Middle frontal gyrus (tissue), 1 donor: Measurements from ENCODE around the gene ZNF254.
"Not testable (repeated sequence)": the region's sequence is repeated elsewhere in the genome, so short reads cannot be mapped to it uniquely, and the experiment has no call there.

Experiments
- DNase-seq: peaks from one replicate; pipeline ENCODE4 v3.0.0-alpha.2; 2015; ENCODE audit warnings: low spot score; ENCODE audit errors: extremely low spot score

Gene ZNF254

DNA sequence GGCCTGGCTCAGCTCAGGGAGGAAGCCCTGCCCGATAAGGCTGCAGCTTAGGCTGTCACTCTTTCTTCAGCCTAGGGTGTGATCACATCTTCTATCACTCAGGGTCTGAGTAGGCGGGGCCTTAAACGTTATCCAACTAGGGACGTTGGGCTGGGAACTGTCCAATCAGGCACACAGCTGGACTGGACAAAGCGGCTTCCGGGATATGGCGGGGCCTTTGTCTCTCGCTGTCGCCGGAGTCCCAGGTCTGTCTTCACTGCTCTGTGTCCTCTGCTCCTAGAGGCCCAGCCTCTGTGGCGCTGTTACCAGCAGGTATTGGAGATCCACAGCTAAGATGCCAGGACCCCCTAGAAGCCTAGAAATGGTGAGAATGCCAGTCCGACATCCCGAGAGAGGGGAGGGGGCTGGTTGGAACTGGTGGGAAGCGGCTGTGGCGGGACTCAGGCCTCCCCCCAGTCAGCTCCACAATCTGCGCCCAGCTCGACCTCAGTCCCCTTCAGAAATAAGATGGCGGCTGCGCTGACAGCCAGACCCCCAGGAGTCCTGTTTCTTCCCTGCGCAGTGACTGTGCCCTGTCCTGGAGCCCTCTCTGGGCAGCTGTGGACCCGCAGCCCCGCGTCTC lies at the start of gene ZNF254:
TSS of gene ZNF254 (plus strand) at position 214 of the 622 bp plus-strand sequence. CDS start at position 335, 121 bp downstream.
- peak; percentile 92 for DNase-seq

GRCh38 chr19:24040621-24041020 lies 46.4 kb upstream of the ZNF254 start:
- DNase-seq: no peak

DNA sequence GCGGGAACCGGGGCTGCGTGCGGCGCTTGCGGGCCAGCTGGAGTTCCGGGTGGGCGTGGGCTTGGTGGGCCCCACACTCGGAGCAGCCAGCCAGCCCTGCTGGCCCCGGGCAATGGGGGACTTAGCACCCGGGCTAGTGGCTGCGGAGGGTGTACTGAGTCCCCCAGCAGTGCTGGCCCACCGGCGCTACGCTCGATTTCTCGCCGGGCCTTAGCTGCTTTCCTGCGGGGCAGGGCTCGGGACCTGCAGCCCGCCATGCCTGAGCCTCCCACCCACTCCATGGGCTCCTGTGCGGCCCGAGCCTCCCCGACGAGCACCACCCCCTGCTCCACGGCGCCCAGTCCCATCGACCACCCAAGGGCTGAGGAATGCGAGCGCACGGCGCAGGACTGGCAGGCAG lies 45.7 kb upstream of the ZNF254 start:
- DNase-seq: not testable (repeated sequence)

DNA sequence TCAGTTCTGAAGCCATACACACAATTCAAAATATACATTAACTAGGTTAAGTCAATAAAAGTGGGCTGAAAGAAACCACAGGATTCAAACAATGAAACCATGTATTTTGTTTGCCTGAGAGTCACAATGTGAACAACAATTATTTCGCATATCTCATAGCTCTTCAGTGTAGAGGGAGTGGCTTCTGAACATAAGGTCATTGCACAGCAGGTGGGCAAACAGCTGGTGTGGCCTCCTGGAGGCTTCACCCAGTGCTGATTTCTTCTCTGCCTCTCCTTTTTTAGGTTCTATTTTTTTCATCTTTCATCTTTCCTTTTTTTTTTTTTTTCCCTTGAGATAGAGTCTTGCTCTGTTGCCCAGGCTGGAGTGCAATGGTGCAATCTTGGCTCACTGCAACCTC lies 40.4 kb upstream of the ZNF254 start:
- DNase-seq: no peak

GRCh38 chr19:24048261-24048660 lies 38.7 kb upstream of the ZNF254 start:
- no peak for DNase-seq

DNA sequence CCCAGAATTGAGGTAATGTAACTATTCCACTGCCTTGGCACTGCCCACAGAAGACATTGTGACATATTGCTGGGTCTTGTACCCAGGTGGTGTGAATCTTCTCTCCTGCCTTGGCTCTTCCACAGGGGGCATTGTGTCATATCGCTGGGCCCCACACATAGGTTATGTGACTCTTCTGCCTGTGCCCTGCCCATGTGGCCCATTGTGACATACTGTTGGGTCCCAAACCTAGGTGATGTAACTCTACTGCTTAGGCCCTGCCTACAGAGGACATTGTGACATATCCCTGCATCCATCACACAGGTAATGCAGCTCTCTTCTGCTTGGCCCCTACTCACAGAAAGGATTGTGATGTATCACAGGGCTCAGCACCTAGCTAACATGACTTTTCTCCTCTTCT lies 37.5 kb upstream of the ZNF254 start:
- DNase-seq: no peak

DNA sequence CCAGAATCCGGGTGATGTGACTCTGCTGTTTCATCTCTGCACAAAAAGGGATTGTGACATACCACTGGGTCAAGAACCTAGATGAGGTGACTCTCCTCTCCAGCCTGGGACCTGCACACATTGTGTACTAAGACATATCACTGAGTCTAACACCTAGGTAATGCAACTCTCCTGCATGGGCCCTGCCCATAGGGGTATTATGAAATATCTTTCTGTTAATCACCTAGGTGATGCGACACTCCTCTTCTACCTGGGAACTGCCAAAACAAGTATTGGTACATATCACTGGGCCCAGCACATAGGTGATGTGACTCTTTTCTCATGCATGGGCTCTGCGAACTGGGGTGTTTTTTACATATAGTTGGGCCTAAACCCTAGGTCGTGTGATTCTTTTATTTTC lies 35.5 kb upstream of the ZNF254 start:
- DNase-seq: no peak

- DNase-seq: no peak
These were observed 34.2 kb upstream of the ZNF254 start for GRCh38 chr19:24052811-24053210.

GRCh38 chr19:24053601-24054000 lies 33.4 kb upstream of the ZNF254 start:
- no peak for DNase-seq

DNA sequence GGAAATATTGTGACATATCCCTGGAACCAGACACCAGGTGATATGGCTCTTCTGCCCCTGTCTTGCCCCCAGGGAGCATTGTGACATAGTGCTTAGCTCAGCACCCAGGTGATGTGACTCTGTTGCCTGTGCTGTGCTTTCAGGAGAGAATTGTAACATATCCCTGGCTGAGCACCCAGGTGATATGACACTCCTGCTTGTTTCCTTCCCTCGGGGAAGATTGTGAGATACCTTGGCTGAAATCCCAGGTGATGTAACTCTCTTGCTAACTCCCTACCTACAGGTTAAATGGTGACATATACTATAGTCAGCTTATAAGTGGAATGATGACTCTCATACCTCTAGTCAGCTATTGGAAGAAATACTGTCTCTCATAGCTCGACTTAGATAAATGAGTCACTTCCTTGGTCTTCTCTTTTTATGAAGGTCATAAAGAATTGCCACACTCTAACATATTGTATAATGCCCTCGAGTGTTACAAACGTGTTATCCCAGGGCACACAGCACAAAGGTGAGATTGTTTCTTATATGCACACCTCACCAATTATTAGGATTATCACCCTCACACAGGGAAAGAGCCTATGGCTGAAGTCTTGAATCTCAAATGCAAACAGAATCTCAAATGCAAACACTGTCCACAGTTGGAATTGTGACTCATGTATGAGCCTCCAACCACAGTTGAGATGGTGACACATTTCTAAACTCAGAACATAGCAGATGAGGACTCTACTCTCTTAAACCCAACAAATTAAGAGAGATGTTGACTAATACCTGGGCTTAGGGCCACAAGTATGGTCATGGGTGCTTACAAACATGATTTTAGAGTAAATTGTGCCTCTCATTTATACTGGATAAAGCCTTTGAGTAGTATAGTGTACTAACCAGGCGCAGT lies 32.7 kb upstream of the ZNF254 start:
- no peak for DNase-seq

DNA sequence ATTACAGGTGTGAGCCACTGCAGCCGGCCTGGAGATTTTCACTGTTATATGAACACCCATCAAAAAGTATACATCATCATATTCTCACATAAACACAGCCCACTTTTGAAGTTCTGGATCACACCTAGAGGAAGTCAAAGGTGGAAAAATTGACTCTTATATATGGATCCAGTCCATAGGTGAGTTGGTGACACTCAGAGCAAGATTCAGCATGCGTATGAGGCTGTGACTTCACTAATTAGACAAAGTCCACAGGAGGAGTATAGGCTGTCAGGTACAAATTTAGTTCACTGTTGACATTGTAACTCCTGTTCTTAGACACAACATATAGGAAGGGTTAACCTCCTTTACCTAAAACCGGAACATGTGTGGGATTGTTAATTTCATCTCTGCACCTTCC lies 31.4 kb upstream of the ZNF254 start:
- DNase-seq: no peak

DNA sequence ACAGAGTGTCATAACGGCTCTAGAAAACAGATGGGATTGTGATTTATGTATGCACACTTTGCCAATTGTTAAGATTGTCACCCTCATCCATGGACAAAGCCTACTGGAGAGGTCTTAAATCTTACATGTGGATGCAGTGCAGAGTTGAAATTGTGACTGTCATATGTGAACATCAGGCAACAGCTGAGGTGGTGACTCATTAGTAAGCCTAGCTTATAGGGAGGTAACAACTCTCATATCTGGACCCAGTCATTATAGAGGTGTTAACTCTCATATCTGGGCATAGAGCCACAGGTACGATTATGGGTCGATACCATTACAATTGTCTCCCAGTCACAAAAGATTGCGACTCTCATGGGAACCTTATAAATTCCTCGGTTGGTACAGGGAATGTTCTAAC lies 29.8 kb upstream of the ZNF254 start:
- no peak for DNase-seq

- DNase-seq: no peak
These were observed 27.3 kb upstream of the ZNF254 start for GRCh38 chr19:24059563-24060295.

GRCh38 chr19:24060687-24061356 lies 26.2 kb upstream of the ZNF254 start:
- no peak for DNase-seq

DNA sequence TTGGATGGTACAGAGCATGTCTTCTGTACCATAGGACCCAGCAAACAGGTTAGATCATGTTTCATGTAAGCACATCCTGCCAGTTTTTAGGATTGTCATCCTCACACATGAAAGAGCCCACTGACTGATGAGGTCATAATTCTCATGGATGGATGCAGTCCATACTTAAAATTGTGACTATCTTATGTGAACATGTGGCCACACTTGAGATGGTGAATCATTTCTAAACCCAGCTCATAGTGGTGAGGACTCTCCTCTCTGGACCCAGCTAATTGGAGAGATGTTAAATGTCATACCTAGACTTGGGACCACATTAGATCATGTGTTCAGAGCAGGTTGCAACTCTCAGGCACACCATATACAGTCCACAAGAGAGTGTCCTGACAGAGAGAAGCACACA lies 24.8 kb upstream of the ZNF254 start:
- DNase-seq: no peak

DNA sequence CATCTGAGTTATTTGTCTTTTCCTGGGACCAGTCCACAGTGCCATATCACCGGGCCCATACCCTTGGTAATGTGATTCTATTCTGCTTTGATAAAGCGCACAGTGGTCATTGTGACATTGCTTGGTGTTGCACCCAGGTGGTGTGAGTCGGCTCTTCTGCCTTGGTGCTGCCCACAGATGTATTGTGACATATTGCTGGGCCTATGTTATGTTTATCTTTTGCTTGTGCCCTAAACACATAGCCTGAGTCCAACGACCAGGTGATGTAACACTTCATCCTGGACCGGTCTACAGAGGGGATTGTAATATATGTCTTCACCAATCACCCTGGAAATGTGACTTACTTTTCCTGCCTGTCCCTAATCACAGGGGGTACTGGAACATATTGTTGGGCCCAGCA lies 23.7 kb upstream of the ZNF254 start:
- no peak for DNase-seq

DNA sequence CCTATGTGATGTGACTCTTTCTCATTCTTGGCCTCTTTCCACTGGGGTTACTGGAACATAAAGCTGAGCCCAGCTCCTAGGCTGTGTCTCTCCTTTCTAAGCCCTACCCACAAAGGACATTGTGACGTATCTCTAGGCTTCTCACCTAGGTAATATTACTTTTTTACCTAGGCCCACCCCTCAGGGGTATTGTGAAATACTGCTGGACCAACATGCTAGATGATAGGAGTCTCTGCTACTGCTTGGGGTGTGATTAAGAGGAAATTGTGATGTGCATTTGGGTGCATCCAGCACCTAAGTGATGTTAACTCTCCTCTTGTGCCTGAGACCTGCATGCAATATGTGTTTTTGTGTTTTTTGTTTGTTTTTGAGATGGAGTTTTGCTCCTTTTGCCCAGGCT lies 22.8 kb upstream of the ZNF254 start:
- no peak for DNase-seq

DNA sequence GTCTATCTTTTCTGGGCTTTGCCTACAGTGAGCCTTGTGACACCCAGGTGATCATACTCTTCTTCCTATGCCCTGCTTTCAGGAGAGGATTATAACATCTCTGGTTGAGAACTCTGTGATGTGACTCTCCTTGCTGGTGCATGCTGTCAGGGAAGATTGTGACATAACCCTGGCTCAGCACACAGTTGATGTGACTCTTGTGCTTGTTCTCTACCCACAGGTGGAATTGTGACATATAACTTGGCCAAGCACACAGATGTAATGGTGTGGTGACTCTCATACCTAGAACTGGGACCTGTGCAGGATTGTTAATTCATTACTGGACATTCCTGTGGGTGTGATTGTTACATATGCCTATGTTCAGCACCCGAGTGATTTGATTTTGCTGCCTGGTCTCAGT lies 21.7 kb upstream of the ZNF254 start:
- no peak for DNase-seq

GRCh38 chr19:24065865-24066604 lies 21.0 kb upstream of the ZNF254 start:
- DNase-seq: no peak

GRCh38 chr19:24069905-24070657 lies 16.9 kb upstream of the ZNF254 start:
- no peak for DNase-seq
